ENCODE data around the gene JARID2. TPM values are rescaled to one million over a fixed set of nuclear protein-coding genes. Genes with fewer than 3 reads are reported as not detected.
A peak's percentile ranks its signal among the peaks of the same experiment; 100 is the strongest.

The JARID2 gene
- total and polyA plus RNA-seq, 8 donors, result 2.4 to 6.7 (median 3.7) TPM

DNA sequence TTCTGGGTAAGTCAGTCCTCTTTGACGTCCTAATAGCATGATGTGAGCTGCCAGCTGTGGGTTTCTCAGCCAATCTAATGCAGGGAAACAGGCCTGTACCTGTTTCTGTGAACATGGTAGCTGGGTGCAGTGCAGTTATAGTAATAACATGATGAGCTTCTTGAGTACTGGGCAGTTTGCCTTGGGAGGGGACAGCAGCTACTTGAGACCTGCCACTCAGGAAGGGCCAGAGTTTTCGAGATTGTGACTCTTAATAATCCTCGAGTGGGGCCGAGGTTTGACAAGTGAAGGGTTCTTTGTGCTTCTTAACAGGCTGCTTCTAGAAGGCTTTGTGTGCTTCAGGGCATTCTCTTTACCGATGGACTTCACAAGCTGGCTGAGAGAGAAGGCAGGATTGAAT lies 180.1 kb downstream of the JARID2 start:
- Histone ChIP-seq H3K27me3 (no peaks in the 10 kb centered on the region), H3K4me3 (no peak overlapping the region), H3K4me1 (no peaks in the 10 kb centered on the region), H3K9me3 (no peaks in the 10 kb centered on the region), H3K27ac (no peak overlapping the region), H3K36me3 (no peaks in the 10 kb centered on the region)
- DNase-seq (no peak), ATAC-seq (no peak), FAIRE-seq (no peak)
- WGBS, 2 donors, result 87% methylated on average over 5 of the region's 5 CpGs
- TF ChIP-seq CTCF (IDR thresholded peaks at IDR 0.05), result no peak
- intact Hi-C loops (cut with DNase I), result no loop called here

- ATAC-seq, result no peak
These were observed 180.5 kb downstream of the JARID2 start for GRCh38 chr6:15426395-15426794.

DNA sequence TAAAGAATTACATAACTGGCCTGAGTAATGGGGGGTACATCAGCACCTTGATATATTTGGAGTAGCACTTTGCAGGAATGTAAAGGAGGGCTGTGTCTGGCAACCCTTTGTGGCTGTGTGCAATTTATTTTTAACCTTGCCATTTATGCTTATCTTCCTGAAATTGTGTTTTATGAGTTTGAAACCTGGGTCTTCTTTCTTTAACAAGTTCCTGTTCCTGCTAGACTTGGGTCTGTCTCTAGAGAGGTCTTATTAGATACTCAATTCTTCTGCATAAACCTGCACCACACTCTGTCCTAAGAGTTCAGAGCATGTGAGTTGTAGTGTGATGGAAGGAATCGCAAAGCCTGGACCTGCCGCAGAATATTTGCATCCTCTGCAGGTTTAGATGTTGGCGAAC lies 181.0 kb downstream of the JARID2 start:
- Histone ChIP-seq H3K27me3 (no peaks in the 10 kb centered on the region), H3K4me1 (peaks cover 0 to 2% (median 0%) of the 10 kb centered on the region in 3 donors), H3K9me3 (no peaks in the 10 kb centered on the region), H3K36me3 (no peaks in the 10 kb centered on the region), H3K27ac (no peak overlapping the region), H3K4me3 (no peak overlapping the region)
- 91 to 92% methylated on average over 3 of the region's 3 CpGs for WGBS, 2 donors
- no peak for TF ChIP-seq CTCF (IDR thresholded peaks at IDR 0.05)
- FAIRE-seq, result no peak
- DNase-seq, result no peak
- intact Hi-C loops (cut with DNase I), result no loop called here
- ATAC-seq, result no peak

More at GRCh38 chr6:15426395-15426794, 180.5 kb downstream of the JARID2 start:
- no peaks in the 10 kb centered on the region for H3K27me3 ChIP-seq
- no peak for FAIRE-seq
- WGBS, 2 donors, result 98 to 100% methylated on average over 2 of the region's 2 CpGs
- H3K4me3 ChIP-seq, result no peak overlapping the region
- intact Hi-C loops (cut with DNase I), result no loop called here
- H3K36me3 ChIP-seq, result no peaks in the 10 kb centered on the region
- H3K27ac ChIP-seq, result no peak overlapping the region
- no peak for TF ChIP-seq CTCF (IDR thresholded peaks at IDR 0.05)
- no peaks in the 10 kb centered on the region for H3K4me1 ChIP-seq
- DNase-seq, result no peak
- no peaks in the 10 kb centered on the region for H3K9me3 ChIP-seq

GRCh38 chr6:15427331-15428070 lies 181.6 kb downstream of the JARID2 start:
- intact Hi-C loops (cut with DNase I), result no loop called here
- Histone ChIP-seq H3K36me3 (no peaks in the 10 kb centered on the region), H3K27me3 (no peaks in the 10 kb centered on the region), H3K4me1 (peaks cover 0 to 7% (median 0%) of the 10 kb centered on the region in 3 donors), H3K9me3 (no peaks in the 10 kb centered on the region), H3K4me3 (no peak overlapping the region), H3K27ac (no peak overlapping the region)
- no peak for FAIRE-seq
- no peak for DNase-seq
- peak in 1 of 4 donors; percentile 47 for ATAC-seq
- no peak for TF ChIP-seq CTCF (IDR thresholded peaks at IDR 0.05)
- WGBS, 2 donors, result 79 to 84% methylated on average over 5 of the region's 5 CpGs

All from pancreas (tissue), 10 donors.